Lung (tissue), 12 donors: ENCODE measurements around the gene IGFALS. TPM values are rescaled to one million over a fixed set of nuclear protein-coding genes. Genes with fewer than 3 reads are reported as not detected.

Experiments used
- ATAC-seq: fragments of 200-7000 bp; cut with Tn5 transposase; one replicate; pipeline ENCODE4 v1.9.1; 2020; ENCODE audit warnings: moderate number of reproducible peaks; ENCODE audit not compliant: insufficient read depth, low FRiP score
- DNase-seq, 3 donors: peaks; one replicate each; pipeline ENCODE4 v3.0.0-alpha.2; 2013 to 2017
- H3K27ac ChIP-seq, 2 donors: one replicate each; pipeline ENCODE4 v1.5.1; 2013; ENCODE audit warnings: mild to moderate bottlenecking in 2 of 2, moderate library complexity in 2 of 2, control low read depth in 1 of 2, inconsistent platforms in 1 of 2, low read depth in 1 of 2, low read length in 1 of 2
- H3K27me3 ChIP-seq, 3 donors: one replicate each; pipeline ENCODE4 v1.5.1; 2013; ENCODE audit warnings: low read length in 2 of 3; ENCODE audit not compliant: control insufficient read depth in 3 of 3, insufficient read depth in 3 of 3
- H3K36me3 ChIP-seq, 4 donors: one replicate each; pipeline ENCODE4 v1.5.1; 2013; ENCODE audit warnings: low read length in 4 of 4, mild to moderate bottlenecking in 1 of 4, moderate library complexity in 1 of 4; ENCODE audit not compliant: control insufficient read depth in 4 of 4, insufficient read depth in 4 of 4
- H3K4me1 ChIP-seq, 5 donors: one replicate each; pipeline ENCODE4 v1.5.1; 2013; ENCODE audit warnings: low read length in 5 of 5, mild to moderate bottlenecking in 2 of 5, moderate library complexity in 1 of 5; ENCODE audit not compliant: control insufficient read depth in 5 of 5, insufficient read depth in 5 of 5
- H3K4me3 ChIP-seq: one replicate; pipeline ENCODE4 v1.5.1; 2013; ENCODE audit warnings: mild to moderate bottlenecking, control low read depth, moderate library complexity
- H3K9ac ChIP-seq, 2 donors: one replicate each; pipeline ENCODE4 v1.5.1; 2013; ENCODE audit warnings: low read length in 2 of 2, control low read depth in 1 of 2; ENCODE audit not compliant: insufficient read depth in 1 of 2
- H3K9me3 ChIP-seq, 4 donors: one replicate each; pipeline ENCODE4 v1.5.1; 2013; ENCODE audit warnings: low read length in 3 of 4, mild to moderate bottlenecking in 1 of 4, moderate library complexity in 1 of 4; ENCODE audit not compliant: control insufficient read depth in 4 of 4, insufficient read depth in 3 of 4
- WGBS, 2 donors: extraction: QIAGEN DNeasy Blood & Tissue Kit; methylation state at CpG; one replicate each; pipeline ENCODE4 v1.1.7; 2013; 5-methylcytosine and 5-hydroxymethylcytosine counted together
- polyA plus RNA-seq, 2 donors: library from polyadenylated mRNA; stranded (reverse); fragments of 200-250 nt; gene quantifications; one replicate each; pipeline ENCODE4 v1.2.1, GENCODE V29; 2013
- total RNA-seq, 2 donors: library from RNA; depleted of rRNA in 1 of 2; stranded (reverse); fragments of >200 nt in 1 of 2; gene quantifications; one replicate each; pipeline ENCODE4 v1.2.1, GENCODE V29; 2014 to 2021
- TF ChIP-seq, protein P1 (sequence below): IDR thresholded peaks from 2 replicates; pipeline ENCODE4 v1.5.1; 2012; ENCODE audit warnings: mild to moderate bottlenecking; ENCODE audit errors: control extremely low read depth, extremely low read depth
- donor health status: control.
- donor health status: control.
- donor health status: Bipolar disorder and iron deficiency.
- donor health status: healthy.
- donor health status: DM: yes; HTN: yes; CAD: no.

The IGFALS gene
- total and polyA plus RNA-seq, 4 donors: 1.2 to 4.4 (median 1.5) TPM

DNA sequence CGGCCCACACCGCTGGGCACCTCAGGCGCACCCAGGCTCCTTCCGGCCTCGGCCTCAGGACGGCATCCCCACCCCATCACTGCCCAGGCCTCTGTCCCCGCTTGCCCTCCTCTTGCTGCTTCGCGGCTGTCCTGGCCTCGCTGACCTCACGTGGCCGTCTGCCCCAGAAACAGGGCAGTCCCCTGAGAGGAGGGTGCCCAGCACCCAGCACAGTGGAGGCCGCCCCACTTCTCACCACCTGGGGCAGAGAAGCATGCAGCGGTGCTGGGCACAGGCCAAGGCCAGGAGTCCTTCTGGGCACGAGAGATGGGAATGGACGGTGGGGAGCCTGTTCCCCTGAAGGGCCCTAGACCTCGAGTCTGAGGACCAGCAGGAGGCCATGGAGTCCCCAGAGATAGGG is 24.2 kb upstream of the IGFALS start:
- peaks cover 0 to 8% (median 0%) of the 10 kb centered on the region in 5 donors for H3K4me1 ChIP-seq
- no peak overlapping the region for H3K9ac ChIP-seq
- peaks cover 0 to 58% (median 10%) of the 10 kb centered on the region in 4 donors for H3K36me3 ChIP-seq
- DNase-seq: no peak
- TF ChIP-seq, protein P1, sequence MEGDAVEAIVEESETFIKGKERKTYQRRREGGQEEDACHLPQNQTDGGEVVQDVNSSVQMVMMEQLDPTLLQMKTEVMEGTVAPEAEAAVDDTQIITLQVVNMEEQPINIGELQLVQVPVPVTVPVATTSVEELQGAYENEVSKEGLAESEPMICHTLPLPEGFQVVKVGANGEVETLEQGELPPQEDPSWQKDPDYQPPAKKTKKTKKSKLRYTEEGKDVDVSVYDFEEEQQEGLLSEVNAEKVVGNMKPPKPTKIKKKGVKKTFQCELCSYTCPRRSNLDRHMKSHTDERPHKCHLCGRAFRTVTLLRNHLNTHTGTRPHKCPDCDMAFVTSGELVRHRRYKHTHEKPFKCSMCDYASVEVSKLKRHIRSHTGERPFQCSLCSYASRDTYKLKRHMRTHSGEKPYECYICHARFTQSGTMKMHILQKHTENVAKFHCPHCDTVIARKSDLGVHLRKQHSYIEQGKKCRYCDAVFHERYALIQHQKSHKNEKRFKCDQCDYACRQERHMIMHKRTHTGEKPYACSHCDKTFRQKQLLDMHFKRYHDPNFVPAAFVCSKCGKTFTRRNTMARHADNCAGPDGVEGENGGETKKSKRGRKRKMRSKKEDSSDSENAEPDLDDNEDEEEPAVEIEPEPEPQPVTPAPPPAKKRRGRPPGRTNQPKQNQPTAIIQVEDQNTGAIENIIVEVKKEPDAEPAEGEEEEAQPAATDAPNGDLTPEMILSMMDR: no peak
- H3K27ac ChIP-seq: no peak overlapping the region
- H3K27me3 ChIP-seq: no peaks in the 10 kb centered on the region
- no peak for ATAC-seq
- no peak overlapping the region for H3K4me3 ChIP-seq
- WGBS, 2 donors: 95 to 97% methylated on average over 17 of the region's 17 CpGs
- no peaks in the 10 kb centered on the region for H3K9me3 ChIP-seq

DNA sequence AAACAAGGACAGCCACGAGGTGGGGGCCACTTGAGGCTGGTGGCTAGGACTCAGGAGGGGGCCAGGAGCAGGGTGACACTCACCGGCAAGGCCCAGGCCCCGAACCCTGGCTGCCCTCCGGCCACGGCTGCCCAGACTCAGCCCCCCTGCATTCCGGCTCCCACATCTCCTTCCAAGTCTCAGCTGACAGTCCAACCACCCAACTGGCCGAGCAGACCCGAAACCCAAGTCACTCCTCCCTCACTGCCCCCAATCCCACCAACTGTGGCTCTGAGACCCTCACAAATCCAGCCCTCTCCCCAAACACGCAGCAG is 23.7 kb upstream of the IGFALS start:
- ATAC-seq (no peak), DNase-seq (no peak)
- TF ChIP-seq, protein P1: no peak
- H3K36me3 ChIP-seq: peaks cover 0 to 53% (median 8%) of the 10 kb centered on the region in 4 donors
- no peak overlapping the region for H3K4me3 ChIP-seq
- no peak overlapping the region for H3K27ac ChIP-seq
- peaks cover 0 to 13% (median 0%) of the 10 kb centered on the region in 5 donors for H3K4me1 ChIP-seq
- no peaks in the 10 kb centered on the region for H3K9me3 ChIP-seq
- no peak overlapping the region for H3K9ac ChIP-seq
- WGBS, 2 donors: 97 to 99% methylated on average over 9 of the region's 9 CpGs
- no peaks in the 10 kb centered on the region for H3K27me3 ChIP-seq

DNA sequence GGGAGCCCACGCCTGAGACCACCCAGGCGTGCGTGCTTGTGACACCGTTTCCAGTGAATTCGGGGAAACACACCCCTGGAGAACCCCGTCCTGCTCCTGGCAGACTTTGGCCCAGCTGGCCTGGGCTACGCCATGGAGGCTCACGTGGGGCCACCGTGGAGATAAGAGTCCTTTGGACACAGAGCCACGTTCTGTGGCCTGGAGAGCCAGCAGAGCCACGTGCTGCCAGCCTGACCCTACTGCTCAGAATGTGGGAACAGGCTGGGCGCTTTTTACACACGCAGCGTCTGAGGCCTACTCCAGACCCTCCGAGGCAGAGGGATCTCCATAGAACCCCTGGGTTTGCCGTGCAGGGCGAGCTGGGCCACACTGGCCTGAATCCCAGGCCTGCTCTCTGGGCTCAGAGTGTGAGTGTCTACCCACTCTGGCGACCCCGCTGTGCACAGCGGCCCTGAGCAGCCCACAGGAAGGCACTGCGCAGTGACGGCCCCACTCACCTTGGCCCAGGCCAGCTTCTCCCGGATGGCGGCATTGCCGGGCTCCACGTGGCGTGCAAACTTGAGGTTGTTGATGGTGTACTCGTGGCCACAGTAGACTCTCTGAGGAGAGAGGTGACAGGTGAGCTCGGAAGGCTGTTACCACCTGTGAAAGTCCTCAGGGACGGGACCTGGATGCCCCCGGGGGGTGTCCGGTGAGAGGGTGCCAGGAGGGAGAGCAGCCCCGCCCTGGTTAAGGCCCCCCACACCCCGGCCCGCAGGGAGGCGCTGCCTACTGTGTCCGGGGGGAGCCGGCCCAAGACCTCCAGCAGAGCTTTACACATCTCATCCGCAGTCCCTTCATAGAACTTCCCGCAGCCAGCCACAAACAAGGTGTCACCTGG is 23.1 kb upstream of the IGFALS start:
- H3K27ac ChIP-seq: no peak overlapping the region
- no peak overlapping the region for H3K9ac ChIP-seq
- DNase-seq (no peak), ATAC-seq (no peak)
- no peak overlapping the region for H3K4me3 ChIP-seq
- H3K27me3 ChIP-seq: no peaks in the 10 kb centered on the region
- TF ChIP-seq, protein P1: no peak
- 95 to 97% methylated on average over 39 to 40 of the region's 40 CpGs for WGBS, 2 donors
- H3K4me1 ChIP-seq: peaks cover 0 to 13% (median 0%) of the 10 kb centered on the region in 5 donors
- H3K9me3 ChIP-seq: no peaks in the 10 kb centered on the region
- H3K36me3 ChIP-seq: peaks cover 0 to 49% (median 8%) of the 10 kb centered on the region in 4 donors
